HG02885 (cell line): ENCODE measurements around the gene UVRAG.

ENCODE experiments used
- ATAC-seq: cut with Tn5 transposase; IDR thresholded peaks from one replicate; pipeline ENCODE4 v1.9.1; 2021; ENCODE audit warnings: mild to moderate bottlenecking; ENCODE audit not compliant: unreplicated experiment, poor library complexity

Gene UVRAG

DNA sequence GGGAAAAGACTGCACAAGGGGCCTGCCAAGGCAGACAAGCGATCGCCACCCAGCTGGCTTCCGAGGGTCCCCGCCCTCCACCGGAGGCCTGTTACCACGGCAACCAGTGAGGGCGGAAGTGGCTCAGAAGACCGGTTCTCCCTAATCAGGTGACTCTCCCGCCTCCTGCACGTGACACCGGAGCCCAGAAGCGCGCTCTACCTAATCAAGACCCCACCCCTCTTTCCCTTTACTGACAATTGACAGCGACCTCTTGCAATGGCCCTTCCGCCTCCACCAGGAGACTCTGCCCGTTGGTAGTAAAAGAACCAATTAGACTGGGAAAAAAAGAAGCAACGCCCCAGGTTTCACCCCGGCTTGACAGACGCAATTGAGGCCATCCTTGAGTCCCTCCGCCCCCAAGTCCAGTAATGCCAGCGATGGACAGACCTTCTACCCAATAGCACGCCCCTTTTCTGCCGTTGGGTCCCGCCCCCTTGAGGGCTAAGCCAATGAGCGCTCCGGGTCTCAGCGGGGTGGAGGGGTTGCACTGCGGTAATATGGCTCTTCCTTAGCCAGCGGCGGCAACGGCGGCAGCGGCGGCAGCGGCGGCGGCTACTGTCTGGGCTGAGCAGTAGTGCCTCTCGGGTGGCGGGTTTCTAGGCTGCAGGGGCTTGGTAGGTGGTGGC, at the start of gene UVRAG:
UVRAG (plus strand) TSS at position 534 of the 668 bp plus-strand sequence. CDS start 198 bp downstream, outside the sequence.
- ATAC-seq: peak; percentile 78

DNA sequence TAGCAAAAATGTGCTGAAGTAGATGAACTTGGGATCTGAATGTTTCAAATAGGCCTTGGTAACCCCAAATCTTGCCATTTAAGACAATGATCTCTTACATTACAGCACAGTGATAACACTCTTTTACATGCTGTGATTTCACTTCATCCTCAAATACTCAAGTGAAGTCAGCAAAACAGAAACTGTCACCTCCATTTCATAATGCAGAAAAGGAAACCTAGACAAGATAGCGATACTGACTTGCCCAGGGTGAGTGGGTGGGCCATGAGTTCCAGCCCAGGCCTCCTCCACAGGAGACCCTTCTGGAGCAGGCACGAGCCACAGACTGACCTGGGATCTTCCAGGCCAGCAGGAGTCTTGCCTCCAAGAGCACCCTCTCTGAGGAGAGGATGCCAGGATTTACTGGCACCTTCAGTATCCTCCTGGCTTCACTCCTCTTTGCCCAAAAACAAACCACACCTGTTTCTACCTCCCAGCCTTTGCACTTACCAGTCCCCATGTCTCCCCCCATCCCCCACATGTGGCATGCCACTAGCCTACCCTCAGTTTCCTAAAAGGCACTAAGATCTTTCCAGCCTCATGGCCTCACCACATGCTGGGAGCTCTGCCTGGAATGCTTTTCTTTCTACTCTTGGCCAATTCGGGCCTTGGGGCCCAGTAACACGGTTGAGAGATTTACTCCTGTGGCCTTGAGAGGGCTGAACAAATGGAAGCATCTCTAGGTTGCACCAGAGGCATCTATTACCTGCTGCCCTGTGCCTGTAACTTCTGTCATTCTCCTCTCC, 48.4 kb upstream of the UVRAG start:
- ATAC-seq: no peak

DNA sequence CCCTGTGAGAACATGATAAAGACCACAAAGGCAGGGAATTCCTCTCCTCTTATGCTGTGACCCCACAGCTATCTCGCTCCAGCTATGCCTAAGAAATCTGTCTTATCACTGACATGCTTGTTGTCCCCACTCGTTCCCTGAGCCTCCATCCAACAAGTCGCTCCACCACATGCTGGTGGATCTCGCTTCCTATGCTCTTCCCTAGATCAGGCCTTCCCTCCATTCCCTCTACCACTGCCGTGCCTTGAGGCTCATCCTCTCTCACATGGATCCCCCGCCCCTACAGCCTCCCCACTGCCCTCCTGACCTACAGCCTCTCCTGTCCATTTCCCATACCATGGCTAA, 47.8 kb upstream of the UVRAG start:
- ATAC-seq: no peak

DNA sequence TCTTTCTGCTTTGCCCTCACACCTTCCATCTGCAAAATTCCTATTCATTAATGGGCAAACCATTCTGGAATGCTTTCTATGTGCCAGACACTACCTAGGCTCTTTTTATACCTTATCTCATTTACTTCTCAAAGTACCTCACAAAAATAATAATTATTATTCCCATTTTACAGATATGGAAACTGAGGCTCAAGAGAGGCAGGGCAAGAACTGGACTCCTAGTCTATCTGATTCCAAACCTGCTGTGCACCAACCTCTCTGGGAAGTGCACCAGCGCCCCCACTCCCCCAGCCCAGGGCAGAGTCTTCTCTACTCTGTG, 47.3 kb upstream of the UVRAG start:
- no peak for ATAC-seq

DNA sequence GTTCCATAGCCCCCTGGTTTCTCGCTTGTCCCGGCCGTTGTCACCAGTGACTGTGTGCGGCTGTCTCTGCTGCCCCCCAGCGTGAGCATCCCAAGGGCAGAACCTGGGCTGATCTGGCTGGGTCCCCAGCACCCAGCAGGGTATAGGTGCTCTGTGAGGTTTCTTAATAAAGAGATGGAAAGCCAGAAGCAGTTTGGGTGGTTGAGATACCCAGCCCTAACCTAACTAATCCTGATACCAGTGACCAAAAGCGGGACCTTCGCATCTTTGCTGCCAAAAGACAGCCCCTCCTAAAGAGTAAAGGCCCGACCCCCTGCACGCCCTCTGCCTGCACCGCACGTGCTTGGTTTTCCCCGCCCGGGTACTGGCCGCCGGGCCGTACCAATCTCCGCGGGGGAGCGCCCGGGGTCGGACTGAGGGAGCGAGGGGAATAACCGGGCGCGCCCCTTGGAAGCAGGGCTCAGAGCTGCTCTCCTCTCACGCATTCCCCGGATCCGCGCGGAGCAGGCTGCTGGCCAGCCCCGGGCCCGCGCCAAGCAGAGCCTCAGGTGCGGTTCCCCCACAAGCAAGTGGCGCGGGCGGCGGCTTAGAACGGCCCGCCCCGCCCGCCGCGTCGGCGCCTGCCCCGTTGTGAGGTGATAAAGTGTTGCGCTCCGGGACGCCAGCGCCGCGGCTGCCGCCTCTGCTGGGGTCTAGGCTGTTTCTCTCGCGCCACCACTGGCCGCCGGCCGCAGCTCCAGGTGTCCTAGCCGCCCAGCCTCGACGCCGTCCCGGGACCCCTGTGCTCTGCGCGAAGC, 46.7 kb upstream of the UVRAG start, which contains the start of gene DGAT2:
DGAT2 (plus strand) TSS at position 667 of the 797 bp plus-strand sequence. CDS start 214 bp downstream, outside the sequence.
- peak; percentile 79 for ATAC-seq

- no peak for ATAC-seq
These were observed 45.9 kb upstream of the UVRAG start for GRCh38 chr11:75768909-75769771.

DNA sequence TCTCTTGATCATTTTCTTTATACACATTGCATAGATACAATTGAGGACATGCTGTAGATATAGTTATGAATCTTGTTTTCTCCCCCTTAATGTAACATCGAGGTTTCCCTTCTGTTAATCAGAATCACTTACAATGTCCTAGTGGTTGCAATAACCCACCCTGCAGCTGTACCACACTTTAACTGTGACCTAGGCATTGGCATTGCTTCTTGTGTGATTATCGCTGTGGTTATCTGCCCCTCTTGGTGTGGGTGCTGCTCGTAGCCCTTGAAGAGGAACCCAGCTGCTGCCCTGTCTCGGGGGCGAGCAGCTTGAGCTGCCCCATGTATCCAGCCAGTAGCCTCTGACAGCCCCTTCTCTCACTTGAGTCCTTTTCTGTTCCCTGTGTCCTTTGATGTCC, 44.9 kb upstream of the UVRAG start:
- no peak for ATAC-seq

DNA sequence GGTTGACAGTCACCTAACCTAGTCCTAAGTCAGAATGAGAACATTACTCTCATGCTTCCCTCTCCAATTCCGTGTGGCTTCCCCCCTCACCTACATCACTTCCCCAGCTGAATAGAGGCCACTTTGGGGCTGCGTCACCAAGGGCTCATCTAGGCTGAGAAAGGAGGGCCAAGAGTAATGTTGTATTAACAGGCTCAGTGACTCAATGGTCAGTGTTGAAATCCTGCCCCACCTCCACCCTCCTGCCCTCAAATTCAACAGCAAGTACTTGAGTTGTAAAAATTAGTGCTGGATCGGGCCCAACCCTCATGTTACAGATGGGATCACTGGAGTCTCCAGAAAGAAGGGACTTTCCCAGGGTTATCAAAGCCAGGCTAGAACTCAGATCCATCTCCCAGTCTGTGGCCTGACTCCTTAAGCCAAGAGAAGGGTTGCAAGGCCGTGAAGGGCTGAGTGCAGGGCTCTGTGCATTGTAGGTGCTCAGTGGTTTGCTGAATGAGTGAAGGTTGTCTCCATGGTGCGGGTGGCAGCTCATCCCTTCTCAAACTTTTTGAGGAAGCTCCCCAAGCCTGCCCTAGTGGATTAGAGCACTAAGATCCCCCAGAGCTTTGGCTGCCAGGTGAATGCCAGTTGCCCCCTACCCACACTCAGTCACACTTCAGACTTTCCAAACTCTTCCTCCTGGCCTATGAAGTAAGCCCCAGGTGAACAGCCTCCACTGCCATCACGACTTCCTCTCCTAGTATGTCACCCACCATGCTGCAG, 43.2 kb upstream of the UVRAG start:
- no peak for ATAC-seq

DNA sequence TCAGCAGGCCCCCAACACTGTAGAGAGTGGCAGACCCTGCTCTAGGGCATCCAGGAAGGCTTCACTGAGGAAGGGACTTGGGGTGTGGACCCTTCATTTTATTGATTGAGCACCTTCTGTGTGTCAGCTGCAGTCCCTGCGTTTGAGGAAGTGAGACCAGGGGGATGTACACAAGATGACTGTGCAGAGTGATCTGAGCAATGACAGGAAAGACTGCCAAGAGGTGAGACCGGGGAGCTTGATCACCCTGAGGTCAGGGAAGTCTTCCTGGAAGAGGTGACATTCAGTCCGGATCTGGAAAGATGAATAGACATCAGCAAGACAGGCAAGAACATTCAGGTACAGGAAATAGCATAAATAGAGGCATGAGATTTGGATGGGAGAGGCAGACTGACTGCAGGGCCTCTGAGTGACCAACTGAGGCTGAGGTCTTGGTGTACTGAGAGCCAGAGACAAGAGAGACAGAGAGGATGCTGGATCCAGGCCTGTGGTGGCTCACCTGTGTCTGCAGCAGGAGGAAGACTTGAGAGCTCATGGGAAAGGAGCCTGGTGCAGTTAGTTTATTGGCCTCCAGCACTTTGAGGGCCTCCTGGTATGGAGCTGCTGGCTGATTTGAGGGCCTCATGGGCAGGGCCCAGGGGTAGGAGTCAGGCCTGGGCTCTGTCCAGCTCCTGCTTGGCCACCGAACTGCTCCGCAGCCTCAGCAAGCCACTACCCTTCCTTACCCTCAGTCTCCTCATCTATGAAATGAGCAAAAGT, 41.2 kb upstream of the UVRAG start:
- ATAC-seq: peak; percentile 88

- no peak for ATAC-seq
These were observed 40.0 kb upstream of the UVRAG start for GRCh38 chr11:75775056-75775455.

- no peak for ATAC-seq
These were observed 38.5 kb upstream of the UVRAG start for GRCh38 chr11:75776546-75776945.

DNA sequence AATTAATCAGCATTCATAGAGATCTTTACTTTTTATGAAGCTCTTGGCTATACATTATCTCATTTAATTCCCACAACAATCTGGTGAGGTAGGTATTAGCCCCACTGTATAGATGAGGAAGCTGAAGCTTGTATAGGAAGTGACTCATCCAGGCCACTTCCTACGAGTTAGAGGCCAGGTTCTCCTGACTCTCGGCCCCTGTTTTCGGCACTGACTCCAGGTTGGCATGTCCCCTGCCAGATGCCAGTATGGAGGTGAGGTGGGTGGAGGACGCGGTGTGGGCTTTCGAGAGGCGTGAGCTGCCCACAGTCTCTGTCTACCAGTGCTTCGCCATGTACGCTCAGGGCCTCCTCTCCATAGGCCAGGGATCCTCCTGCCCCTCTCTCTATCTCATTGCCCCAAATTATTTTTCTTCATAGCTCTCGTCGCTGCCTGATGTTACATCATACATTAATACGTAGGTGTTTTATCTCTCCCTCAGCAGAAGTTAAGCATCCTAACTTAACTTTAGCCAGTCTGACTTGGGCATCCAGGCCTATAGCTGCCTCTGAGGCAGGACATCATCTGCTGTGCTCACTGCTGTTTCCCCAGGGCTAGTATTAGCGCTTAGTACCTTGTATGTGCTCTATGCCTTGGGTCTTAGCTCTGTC, 37.4 kb upstream of the UVRAG start:
- no peak for ATAC-seq

- ATAC-seq: no peak
These were observed 36.0 kb upstream of the UVRAG start for GRCh38 chr11:75778962-75779361.

DNA sequence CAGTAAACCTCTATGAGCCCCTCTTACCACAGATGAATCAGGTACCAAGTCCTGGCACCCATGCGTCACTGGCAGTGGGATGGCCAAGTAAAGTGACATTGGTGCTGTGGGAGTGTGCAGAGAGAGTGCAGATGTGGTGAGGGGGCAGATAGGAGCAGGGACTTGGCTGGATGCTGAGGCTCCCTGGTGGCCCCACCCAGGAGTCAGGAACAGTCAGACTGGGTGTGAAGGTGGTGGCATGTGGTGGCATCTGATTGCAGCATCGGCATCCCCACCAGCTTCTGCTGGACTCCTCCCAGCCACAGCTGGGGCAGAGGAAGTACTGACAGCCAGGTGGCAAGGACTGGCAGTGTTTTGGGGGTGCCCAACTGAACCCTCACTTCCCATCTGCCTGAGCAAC, 35.0 kb upstream of the UVRAG start:
- ATAC-seq: no peak

DNA sequence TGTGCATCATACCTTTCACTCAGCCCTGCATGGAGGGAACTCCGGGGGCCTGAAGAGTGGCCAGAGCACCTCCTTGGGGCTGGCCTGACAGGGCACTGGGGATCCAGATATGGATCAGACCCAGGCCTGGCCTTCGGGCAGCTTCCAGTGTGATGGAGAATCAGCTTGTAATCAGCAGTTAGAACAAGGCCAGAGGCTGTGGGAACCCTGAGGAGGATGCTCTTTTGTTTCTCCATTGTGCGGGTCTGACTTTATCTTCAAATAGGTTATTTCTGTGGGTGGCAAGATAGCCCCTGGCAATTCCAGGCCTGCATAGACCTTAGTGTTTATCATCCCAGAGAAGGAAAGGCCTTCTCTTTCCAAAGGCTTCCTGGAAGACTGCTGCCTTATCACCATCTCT, 34.1 kb upstream of the UVRAG start:
- no peak for ATAC-seq

GRCh38 chr11:75781296-75781695, 33.7 kb upstream of the UVRAG start:
- ATAC-seq: no peak

GRCh38 chr11:75781831-75782230, 33.2 kb upstream of the UVRAG start:
- no peak for ATAC-seq

DNA sequence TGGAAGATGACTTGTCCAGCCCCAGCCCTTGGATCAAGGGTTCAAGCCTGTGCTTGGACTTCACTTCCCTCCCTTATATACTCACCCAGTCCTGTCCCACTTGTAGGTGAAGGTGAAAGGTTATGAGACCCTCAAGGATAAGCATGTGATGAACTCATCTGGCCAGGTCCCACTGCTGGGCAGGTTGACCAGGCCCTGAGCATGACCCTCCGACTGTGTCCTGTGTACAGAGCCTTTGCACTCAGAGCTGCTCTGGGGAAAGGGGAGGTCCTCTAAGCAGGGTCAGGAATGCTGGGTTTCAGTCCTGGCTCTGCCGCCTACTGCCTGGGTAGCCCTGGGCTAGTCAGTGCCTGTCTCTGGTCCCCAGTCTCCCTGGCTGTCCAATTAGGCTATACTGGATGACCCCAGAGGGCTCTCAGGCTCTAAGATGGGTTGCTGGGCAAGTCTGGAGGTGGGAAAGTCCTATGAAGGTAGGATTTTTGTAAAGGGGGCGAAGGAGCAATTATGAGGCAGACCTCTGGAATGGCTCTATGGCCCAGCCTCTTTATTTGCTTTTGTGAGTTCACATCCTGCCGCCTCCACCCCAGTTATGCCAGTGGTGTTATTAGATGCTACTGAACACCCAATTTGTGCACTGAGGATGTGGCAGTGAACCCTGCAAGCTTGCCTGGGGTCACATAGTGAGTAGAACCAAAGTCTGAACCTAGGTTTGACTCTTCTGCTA, 32.3 kb upstream of the UVRAG start:
- no peak for ATAC-seq
